Measurements from ENCODE around the gene GALNT1.

Gene GALNT1

DNA sequence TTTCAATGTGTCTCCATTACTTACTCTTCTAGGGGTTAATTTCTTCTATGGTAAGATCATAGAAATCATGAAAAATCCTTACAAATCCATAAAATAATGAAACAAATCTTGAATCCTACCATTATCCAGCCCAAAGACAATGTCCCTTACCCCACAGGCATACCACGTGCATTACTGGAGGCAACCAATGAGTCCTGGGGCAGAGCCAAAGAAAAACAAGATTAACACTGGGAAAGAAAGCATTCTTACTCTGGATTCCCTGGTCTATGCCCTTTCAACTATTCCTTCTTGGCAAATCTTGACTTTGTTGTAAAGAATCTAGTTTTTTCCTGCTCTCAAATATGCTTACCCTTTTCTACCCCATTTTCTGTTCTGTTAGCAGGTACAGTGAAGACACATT, 3.1 kb upstream of the GALNT1 start:
- H3F3A ChIP-seq (ENCODE audit: control insufficient read depth, insufficient read depth): 0 out of 2 replicates have a peak, but pooled peaks cover 6% of the 10 kb centered on the region

DNA sequence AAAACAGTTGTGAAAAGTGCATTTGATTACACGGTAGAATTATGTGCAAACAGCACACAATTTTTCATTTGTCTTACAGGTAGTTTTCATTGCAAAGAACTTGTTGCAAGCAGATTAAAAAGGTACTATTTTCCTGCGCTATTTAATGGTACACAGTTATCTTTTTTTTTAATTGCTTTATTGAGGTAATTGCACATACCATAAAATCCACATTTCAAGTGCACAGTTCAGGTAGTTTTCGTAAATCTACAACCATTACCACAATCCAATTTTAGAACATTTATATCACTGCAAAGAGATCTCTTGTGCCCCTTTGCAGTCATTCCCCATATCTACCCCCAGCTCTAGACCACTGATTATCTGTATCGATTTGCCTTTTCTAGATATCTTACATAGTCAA, 2.6 kb upstream of the GALNT1 start:
- Histone ChIP-seq H3K27me3 (ENCODE audit: control insufficient read depth, low read length) (no peaks in the 10 kb centered on the region), H3K9me3 (ENCODE audit: control insufficient read depth, insufficient read depth, low read length) (peaks cover 13% of the 10 kb centered on the region), H4K20me1 (ENCODE audit: control insufficient read depth, insufficient read depth, low read depth, low read length) (no peaks in the 10 kb centered on the region), H3K4me2 (ENCODE audit: low read length) (no peak overlapping the region), H3K36me3 (ENCODE audit: control insufficient read depth, low read length) (peaks cover 7% of the 10 kb centered on the region; the same call in 1 of the 2 replicates), H3K79me2 (ENCODE audit: control insufficient read depth, low read length) (peaks cover 22% of the 10 kb centered on the region), H3K4me3 (ENCODE audit: low read length) (no peak overlapping the region), H3K27ac (ENCODE audit: low read depth, low read length) (no peak overlapping the region), H3F3A (ENCODE audit: control insufficient read depth, insufficient read depth) (0 out of 2 replicates have a peak, but pooled peaks cover 6% of the 10 kb centered on the region), H3K4me1 (ENCODE audit: control insufficient read depth, low read length) (peaks cover 21% of the 10 kb centered on the region), H3K9me2 (replicated peaks; ENCODE audit: control insufficient read depth, low read length) (no peaks in the 10 kb centered on the region)
- TF ChIP-seq, protein P1, sequence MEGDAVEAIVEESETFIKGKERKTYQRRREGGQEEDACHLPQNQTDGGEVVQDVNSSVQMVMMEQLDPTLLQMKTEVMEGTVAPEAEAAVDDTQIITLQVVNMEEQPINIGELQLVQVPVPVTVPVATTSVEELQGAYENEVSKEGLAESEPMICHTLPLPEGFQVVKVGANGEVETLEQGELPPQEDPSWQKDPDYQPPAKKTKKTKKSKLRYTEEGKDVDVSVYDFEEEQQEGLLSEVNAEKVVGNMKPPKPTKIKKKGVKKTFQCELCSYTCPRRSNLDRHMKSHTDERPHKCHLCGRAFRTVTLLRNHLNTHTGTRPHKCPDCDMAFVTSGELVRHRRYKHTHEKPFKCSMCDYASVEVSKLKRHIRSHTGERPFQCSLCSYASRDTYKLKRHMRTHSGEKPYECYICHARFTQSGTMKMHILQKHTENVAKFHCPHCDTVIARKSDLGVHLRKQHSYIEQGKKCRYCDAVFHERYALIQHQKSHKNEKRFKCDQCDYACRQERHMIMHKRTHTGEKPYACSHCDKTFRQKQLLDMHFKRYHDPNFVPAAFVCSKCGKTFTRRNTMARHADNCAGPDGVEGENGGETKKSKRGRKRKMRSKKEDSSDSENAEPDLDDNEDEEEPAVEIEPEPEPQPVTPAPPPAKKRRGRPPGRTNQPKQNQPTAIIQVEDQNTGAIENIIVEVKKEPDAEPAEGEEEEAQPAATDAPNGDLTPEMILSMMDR (IDR thresholded peaks at IDR 0.05; ENCODE audit: low read depth, low read length, poor library complexity, severe bottlenecking): no peak
- no peak for TF ChIP-seq EZH2phosphoT487 (IDR thresholded peaks at IDR 0.05; ENCODE audit: borderline replicate concordance, low read length)

More for the DNA sequence above, 3.1 kb upstream of the GALNT1 start:
- no peaks in the 10 kb centered on the region for H3K27me3 ChIP-seq (ENCODE audit: control insufficient read depth, low read length)
- peaks cover 6% of the 10 kb centered on the region; the same call in 1 of the 2 replicates for H3K36me3 ChIP-seq (ENCODE audit: control insufficient read depth, low read length)
- H3K27ac ChIP-seq (ENCODE audit: low read depth, low read length): no peak overlapping the region
- peaks cover 13% of the 10 kb centered on the region for H3K9me3 ChIP-seq (ENCODE audit: control insufficient read depth, insufficient read depth, low read length)
- peaks cover 21% of the 10 kb centered on the region for H3K4me1 ChIP-seq (ENCODE audit: control insufficient read depth, low read length)
- no peak overlapping the region for H3K4me2 ChIP-seq (ENCODE audit: low read length)
- TF ChIP-seq EZH2phosphoT487 (IDR thresholded peaks at IDR 0.05; ENCODE audit: borderline replicate concordance, low read length): no peak
- TF ChIP-seq, protein P1 (IDR thresholded peaks at IDR 0.05; ENCODE audit: low read depth, low read length, poor library complexity, severe bottlenecking): no peak
- no peaks in the 10 kb centered on the region for H4K20me1 ChIP-seq (ENCODE audit: control insufficient read depth, insufficient read depth, low read depth, low read length)
- no peaks in the 10 kb centered on the region for H3K9me2 ChIP-seq (replicated peaks; ENCODE audit: control insufficient read depth, low read length)
- peaks cover 17% of the 10 kb centered on the region for H3K79me2 ChIP-seq (ENCODE audit: control insufficient read depth, low read length)
- H3K4me3 ChIP-seq (ENCODE audit: low read length): no peak overlapping the region

DNA sequence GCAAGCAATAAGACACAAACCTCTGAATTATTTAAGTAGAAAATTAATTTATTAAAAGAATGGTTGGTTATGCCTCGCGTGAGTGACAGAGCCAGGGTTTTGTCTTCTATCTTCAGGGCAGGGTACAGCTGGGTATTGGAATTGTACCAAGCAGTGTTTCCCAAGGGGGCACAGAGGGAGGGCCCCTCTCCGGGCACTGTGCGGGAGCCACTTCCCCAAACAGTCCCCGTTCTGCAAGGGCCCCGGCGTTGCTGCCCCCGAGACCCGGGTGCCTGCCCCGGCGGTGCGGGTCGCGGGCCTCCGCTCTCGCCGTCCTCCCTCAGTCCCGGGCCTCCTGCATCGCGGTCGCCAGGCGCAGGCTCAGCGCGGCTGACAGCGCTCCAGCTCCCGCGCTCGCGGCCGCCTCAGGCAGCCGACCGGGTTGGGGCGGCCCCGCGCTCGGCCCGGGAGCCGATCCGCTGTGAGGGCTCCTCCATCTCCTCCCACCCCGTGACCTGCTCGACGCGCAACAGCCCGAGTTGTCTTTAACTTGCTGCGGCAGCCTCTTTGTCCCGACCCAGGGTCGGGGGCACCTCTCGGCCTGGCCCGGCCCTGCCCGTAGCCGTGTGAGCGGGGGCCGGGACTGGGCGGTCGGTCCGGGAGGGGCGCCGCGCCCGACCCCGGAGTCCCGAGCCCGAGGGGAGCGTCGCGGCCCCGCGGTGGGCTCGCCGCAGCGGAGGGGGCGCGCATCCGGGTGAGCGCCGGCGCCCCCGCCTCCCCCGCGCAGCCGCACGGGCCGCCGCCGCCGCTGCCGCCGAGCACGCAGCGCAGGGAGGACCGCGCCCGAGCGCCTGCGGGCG, 620 bp upstream of the GALNT1 start:
- peak overlapping the region; percentile 38 for H3K27ac ChIP-seq (ENCODE audit: low read depth, low read length)
- H3K4me2 ChIP-seq (ENCODE audit: low read length): peak overlapping the region; percentile 75
- H3K9me3 ChIP-seq (ENCODE audit: control insufficient read depth, insufficient read depth, low read length): peaks cover 11% of the 10 kb centered on the region
- peaks cover 9% of the 10 kb centered on the region; the same call in 1 of the 2 replicates for H3K36me3 ChIP-seq (ENCODE audit: control insufficient read depth, low read length)
- H3K4me3 ChIP-seq (ENCODE audit: low read length): peak overlapping the region; percentile 87
- H3K27me3 ChIP-seq (ENCODE audit: control insufficient read depth, low read length): no peaks in the 10 kb centered on the region
- H4K20me1 ChIP-seq (ENCODE audit: control insufficient read depth, insufficient read depth, low read depth, low read length): no peaks in the 10 kb centered on the region
- H3K9me2 ChIP-seq (replicated peaks; ENCODE audit: control insufficient read depth, low read length): no peaks in the 10 kb centered on the region
- TF ChIP-seq, protein P1 (IDR thresholded peaks at IDR 0.05; ENCODE audit: low read depth, low read length, poor library complexity, severe bottlenecking): no peak
- TF ChIP-seq EZH2phosphoT487 (IDR thresholded peaks at IDR 0.05; ENCODE audit: borderline replicate concordance, low read length): no peak
- peaks cover 42% of the 10 kb centered on the region for H3K79me2 ChIP-seq (ENCODE audit: control insufficient read depth, low read length)
- H3K4me1 ChIP-seq (ENCODE audit: control insufficient read depth, low read length): peaks cover 21% of the 10 kb centered on the region
- H3F3A ChIP-seq (ENCODE audit: control insufficient read depth, insufficient read depth): 0 out of 2 replicates have a peak, but pooled peaks cover 6% of the 10 kb centered on the region
